Measurements from ENCODE around the gene BHLHE23.

The BHLHE23 gene

DNA sequence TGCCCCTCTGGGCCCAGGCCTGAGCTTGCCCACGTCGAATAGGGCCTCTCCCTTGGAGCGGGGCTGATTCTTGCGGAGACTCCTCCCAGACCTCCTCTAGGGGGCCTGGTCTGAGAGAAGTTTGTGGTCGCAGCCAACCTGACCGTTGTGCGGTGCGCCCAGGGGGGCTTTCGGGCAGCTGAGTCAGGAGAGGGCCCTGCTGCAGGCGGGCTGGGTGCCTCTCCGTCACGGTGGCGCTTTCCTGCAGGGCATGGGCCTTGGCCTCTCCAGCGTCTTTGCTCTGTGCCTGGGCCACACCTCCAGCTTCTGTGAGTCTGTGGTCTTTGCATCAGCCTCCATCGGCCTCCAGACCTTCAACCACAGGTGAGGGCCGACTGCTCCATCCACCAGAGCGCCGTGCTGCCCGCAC, 41.4 kb downstream of the BHLHE23 start:
- no peak for TF ChIP-seq SIN3A (IDR thresholded peaks at IDR 0.05; ENCODE audit: borderline replicate concordance, insufficient read depth, low read length)
- TF ChIP-seq, protein P1, sequence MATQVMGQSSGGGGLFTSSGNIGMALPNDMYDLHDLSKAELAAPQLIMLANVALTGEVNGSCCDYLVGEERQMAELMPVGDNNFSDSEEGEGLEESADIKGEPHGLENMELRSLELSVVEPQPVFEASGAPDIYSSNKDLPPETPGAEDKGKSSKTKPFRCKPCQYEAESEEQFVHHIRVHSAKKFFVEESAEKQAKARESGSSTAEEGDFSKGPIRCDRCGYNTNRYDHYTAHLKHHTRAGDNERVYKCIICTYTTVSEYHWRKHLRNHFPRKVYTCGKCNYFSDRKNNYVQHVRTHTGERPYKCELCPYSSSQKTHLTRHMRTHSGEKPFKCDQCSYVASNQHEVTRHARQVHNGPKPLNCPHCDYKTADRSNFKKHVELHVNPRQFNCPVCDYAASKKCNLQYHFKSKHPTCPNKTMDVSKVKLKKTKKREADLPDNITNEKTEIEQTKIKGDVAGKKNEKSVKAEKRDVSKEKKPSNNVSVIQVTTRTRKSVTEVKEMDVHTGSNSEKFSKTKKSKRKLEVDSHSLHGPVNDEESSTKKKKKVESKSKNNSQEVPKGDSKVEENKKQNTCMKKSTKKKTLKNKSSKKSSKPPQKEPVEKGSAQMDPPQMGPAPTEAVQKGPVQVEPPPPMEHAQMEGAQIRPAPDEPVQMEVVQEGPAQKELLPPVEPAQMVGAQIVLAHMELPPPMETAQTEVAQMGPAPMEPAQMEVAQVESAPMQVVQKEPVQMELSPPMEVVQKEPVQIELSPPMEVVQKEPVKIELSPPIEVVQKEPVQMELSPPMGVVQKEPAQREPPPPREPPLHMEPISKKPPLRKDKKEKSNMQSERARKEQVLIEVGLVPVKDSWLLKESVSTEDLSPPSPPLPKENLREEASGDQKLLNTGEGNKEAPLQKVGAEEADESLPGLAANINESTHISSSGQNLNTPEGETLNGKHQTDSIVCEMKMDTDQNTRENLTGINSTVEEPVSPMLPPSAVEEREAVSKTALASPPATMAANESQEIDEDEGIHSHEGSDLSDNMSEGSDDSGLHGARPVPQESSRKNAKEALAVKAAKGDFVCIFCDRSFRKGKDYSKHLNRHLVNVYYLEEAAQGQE (IDR thresholded peaks at IDR 0.05; ENCODE audit: insufficient read depth in 1 of 2, low read depth in 2 of 2, low read length in 2 of 2): no peak
- no peak for TF ChIP-seq POLR2AphosphoS5 (IDR thresholded peaks at IDR 0.05; ENCODE audit: low read depth, low read length)
- TF ChIP-seq FOXP2 (optimal IDR thresholded peaks at IDR 0.05; ENCODE audit: borderline replicate concordance, extremely low read depth, extremely low read length, insufficient read depth): no peak
- TF ChIP-seq TAF1 (IDR thresholded peaks at IDR 0.05; ENCODE audit: borderline replicate concordance, insufficient read depth, low read length): no peak

DNA sequence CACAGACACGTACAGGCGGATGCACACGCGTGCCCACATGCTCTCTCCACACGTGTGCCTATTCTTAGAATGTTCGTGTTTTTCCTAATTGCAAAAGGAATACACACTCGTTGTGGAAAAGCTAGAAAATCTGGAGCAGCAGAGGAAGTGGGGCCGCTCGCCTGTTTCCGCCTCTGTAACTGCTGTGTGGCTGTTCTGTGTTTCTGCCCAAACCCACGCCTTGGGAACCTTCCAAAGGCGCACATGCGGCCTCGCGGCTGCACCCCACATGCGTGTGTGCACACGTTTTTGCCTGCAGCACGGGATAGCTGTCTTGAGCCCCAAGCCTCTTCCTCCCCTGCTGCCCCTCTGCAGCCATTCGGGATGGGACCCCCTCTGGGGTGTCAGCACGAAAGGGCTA, 42.1 kb downstream of the BHLHE23 start:
- TF ChIP-seq TAF1 (IDR thresholded peaks at IDR 0.05; ENCODE audit: borderline replicate concordance, insufficient read depth, low read length) (no peak), SIN3A (IDR thresholded peaks at IDR 0.05; ENCODE audit: borderline replicate concordance, insufficient read depth, low read length) (no peak), POLR2AphosphoS5 (IDR thresholded peaks at IDR 0.05; ENCODE audit: low read depth, low read length) (no peak), FOXP2 (optimal IDR thresholded peaks at IDR 0.05; ENCODE audit: borderline replicate concordance, extremely low read depth, extremely low read length, insufficient read depth) (no peak)
- TF ChIP-seq, protein P1 (IDR thresholded peaks at IDR 0.05; ENCODE audit: insufficient read depth in 1 of 2, low read depth in 2 of 2, low read length in 2 of 2): no peak

- TF ChIP-seq, protein P1 (IDR thresholded peaks at IDR 0.05; ENCODE audit: insufficient read depth in 1 of 2, low read depth in 2 of 2, low read length in 2 of 2): no peak
- TF ChIP-seq POLR2AphosphoS5 (IDR thresholded peaks at IDR 0.05; ENCODE audit: low read depth, low read length) (no peak), FOXP2 (optimal IDR thresholded peaks at IDR 0.05; ENCODE audit: borderline replicate concordance, extremely low read depth, extremely low read length, insufficient read depth) (no peak), TAF1 (IDR thresholded peaks at IDR 0.05; ENCODE audit: borderline replicate concordance, insufficient read depth, low read length) (no peak), SIN3A (IDR thresholded peaks at IDR 0.05; ENCODE audit: borderline replicate concordance, insufficient read depth, low read length) (no peak)
These were observed 43.0 kb downstream of the BHLHE23 start for GRCh38 chr20:62963614-62964397.

DNA sequence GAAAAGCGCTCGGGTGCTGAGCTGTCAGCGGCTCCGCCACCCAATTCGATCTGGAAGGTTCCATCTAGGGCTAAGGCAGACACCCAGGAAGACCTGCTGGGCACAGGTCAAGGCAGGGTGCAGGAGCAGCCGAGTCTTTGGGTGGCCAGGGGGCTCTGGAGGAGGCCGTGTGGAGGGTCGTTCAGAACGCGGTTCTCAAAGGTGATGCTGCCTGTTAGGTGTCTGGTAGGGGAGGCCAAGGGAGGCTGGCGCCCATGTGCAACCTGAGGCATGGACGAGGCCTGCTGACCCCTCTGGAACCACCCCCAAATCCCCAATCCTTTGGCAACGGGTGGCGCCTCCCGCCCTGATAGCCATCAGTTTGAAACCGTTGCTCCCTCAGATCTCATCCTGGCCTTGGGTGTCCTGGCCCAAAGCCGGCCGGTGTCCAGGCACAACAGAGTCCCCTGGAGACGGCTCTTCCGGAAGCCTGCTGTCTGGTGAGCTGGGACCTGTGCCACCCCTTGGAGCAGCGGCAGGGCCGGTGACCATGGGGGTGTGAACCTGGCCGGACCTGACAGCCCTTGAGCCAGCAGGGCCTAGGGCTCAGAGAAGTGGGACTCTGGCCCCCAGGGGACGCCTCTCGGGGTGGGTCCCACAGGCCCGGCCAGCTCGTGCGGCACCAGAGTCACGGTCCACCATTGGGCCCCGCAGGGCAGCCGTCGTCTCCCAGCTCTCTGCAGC, 43.7 kb downstream of the BHLHE23 start:
- no peak for TF ChIP-seq TAF1 (IDR thresholded peaks at IDR 0.05; ENCODE audit: borderline replicate concordance, insufficient read depth, low read length)
- TF ChIP-seq FOXP2 (optimal IDR thresholded peaks at IDR 0.05; ENCODE audit: borderline replicate concordance, extremely low read depth, extremely low read length, insufficient read depth): no peak
- TF ChIP-seq, protein P1 (IDR thresholded peaks at IDR 0.05; ENCODE audit: insufficient read depth in 1 of 2, low read depth in 2 of 2, low read length in 2 of 2): no peak
- no peak for TF ChIP-seq SIN3A (IDR thresholded peaks at IDR 0.05; ENCODE audit: borderline replicate concordance, insufficient read depth, low read length)
- TF ChIP-seq POLR2AphosphoS5 (IDR thresholded peaks at IDR 0.05; ENCODE audit: low read depth, low read length): no peak
